H9 (cell line): Measurements from ENCODE around the gene UCP1. TPM values are rescaled to one million over a fixed set of nuclear protein-coding genes. Genes with fewer than 3 reads are reported as not detected.
"Not testable (repeated sequence)": the region's sequence is repeated elsewhere in the genome, so short reads cannot be mapped to it uniquely, and the experiment has no call there.

Experiments used
- DNase-seq: peaks from one replicate; pipeline ENCODE4 v3.0.0-alpha.2; 2017
- H2AFZ ChIP-seq: one replicate; pipeline ENCODE4 v1.6.1; 2013; ENCODE audit warnings: mild to moderate bottlenecking, low read length, control low read depth, moderate library complexity
- H2AK5ac ChIP-seq: 2 replicates; pipeline ENCODE4 v1.6.1; 2013; ENCODE audit warnings: low read length, control low read depth, mixed read lengths; ENCODE audit not compliant: insufficient read length
- H2BK120ac ChIP-seq: one replicate; pipeline ENCODE4 v1.6.1; 2013; ENCODE audit warnings: low read depth, mild to moderate bottlenecking, low read length, control low read depth, inconsistent platforms; ENCODE audit not compliant: poor library complexity, severe bottlenecking
- H2BK12ac ChIP-seq: 2 replicates; pipeline ENCODE4 v1.6.1; 2013; ENCODE audit warnings: low read length, control low read depth, mixed read lengths, low read depth; ENCODE audit not compliant: insufficient read length
- H2BK15ac ChIP-seq: 2 replicates; pipeline ENCODE4 v1.6.1; 2013; ENCODE audit warnings: low read depth, low read length, control low read depth
- H2BK20ac ChIP-seq: one replicate; pipeline ENCODE4 v1.6.1; 2013; ENCODE audit warnings: low read depth, mild to moderate bottlenecking, low read length, control low read depth, inconsistent platforms; ENCODE audit not compliant: poor library complexity, severe bottlenecking
- H2BK5ac ChIP-seq: 2 replicates; pipeline ENCODE4 v1.6.1; 2013; ENCODE audit warnings: low read length, control low read depth, mixed read lengths; ENCODE audit not compliant: insufficient read length
- H3K14ac ChIP-seq: 2 replicates; pipeline ENCODE4 v1.6.1; 2013; ENCODE audit warnings: low read length, control low read depth; ENCODE audit not compliant: insufficient read depth
- H3K18ac ChIP-seq: 2 replicates; pipeline ENCODE4 v1.6.1; 2013; ENCODE audit warnings: low read depth, mild to moderate bottlenecking, mixed read lengths, low read length, control low read depth; ENCODE audit not compliant: insufficient read length
- H3K23ac ChIP-seq: 2 replicates; pipeline ENCODE4 v1.6.1; 2013; ENCODE audit warnings: low read length, control low read depth, mixed read lengths, low read depth; ENCODE audit not compliant: insufficient read length
- H3K23me2 ChIP-seq: 2 replicates; pipeline ENCODE4 v1.6.1; 2013; ENCODE audit warnings: low read depth, mild to moderate bottlenecking, mixed read lengths, low read length, control low read depth; ENCODE audit not compliant: insufficient read length, poor library complexity, severe bottlenecking
- H3K27ac ChIP-seq: 2 replicates; pipeline ENCODE4 v1.5.1; 2013; ENCODE audit warnings: low read length, control low read depth, mixed read lengths, low read depth; ENCODE audit not compliant: insufficient read length
- H3K27me3 ChIP-seq: 2 replicates; pipeline ENCODE4 v1.6.1; 2013; ENCODE audit warnings: low read length, control low read depth, inconsistent platforms; ENCODE audit not compliant: insufficient read depth
- H3K4ac ChIP-seq: 2 replicates; pipeline ENCODE4 v1.6.1; 2013; ENCODE audit warnings: low read depth, mild to moderate bottlenecking, control low read depth, inconsistent platforms, low read length, moderate library complexity
- H3K4me1 ChIP-seq: 2 replicates; pipeline ENCODE4 v1.6.1; 2013; ENCODE audit warnings: low read length, control low read depth, inconsistent platforms; ENCODE audit not compliant: insufficient read depth
- H3K4me2 ChIP-seq: 2 replicates; pipeline ENCODE4 v1.6.1; 2013; ENCODE audit warnings: low read length, control low read depth, mixed read lengths; ENCODE audit not compliant: insufficient read length, insufficient read depth
- H3K56ac ChIP-seq: 2 replicates; pipeline ENCODE4 v1.6.1; 2013; ENCODE audit warnings: low read depth, mild to moderate bottlenecking, mixed read lengths, low read length, control low read depth; ENCODE audit not compliant: insufficient read length
- H3K79me1 ChIP-seq: 2 replicates; pipeline ENCODE4 v1.6.1; 2013; ENCODE audit warnings: low read depth, mild to moderate bottlenecking, moderate library complexity, low read length, control low read depth, inconsistent platforms; ENCODE audit not compliant: insufficient read depth, poor library complexity, severe bottlenecking
- H3K79me2 ChIP-seq: 2 replicates; pipeline ENCODE4 v1.6.1; 2013; ENCODE audit warnings: low read length, control low read depth, inconsistent platforms; ENCODE audit not compliant: insufficient read depth
- H3K9ac ChIP-seq: 2 replicates; pipeline ENCODE4 v1.6.1; 2013; ENCODE audit warnings: low read length, control low read depth, mixed read lengths; ENCODE audit not compliant: insufficient read length; ENCODE audit errors: extremely low read depth
- H3K9me3 ChIP-seq: one replicate; pipeline ENCODE4 v1.6.1; 2013; ENCODE audit warnings: low read depth, low read length, inconsistent platforms; ENCODE audit not compliant: control insufficient read depth
- H3T11ph ChIP-seq: one replicate; pipeline ENCODE4 v1.6.1; 2013; ENCODE audit warnings: mild to moderate bottlenecking, low read length, control low read depth, inconsistent platforms
- H4K20me1 ChIP-seq: one replicate; pipeline ENCODE4 v1.6.1; 2013; ENCODE audit not compliant: control insufficient read depth, insufficient read length, insufficient read depth
- H4K5ac ChIP-seq: 2 replicates; pipeline ENCODE4 v1.6.1; 2013; ENCODE audit warnings: low read depth, mild to moderate bottlenecking, mixed read lengths, low read length, control low read depth; ENCODE audit not compliant: insufficient read length
- H4K8ac ChIP-seq: replicated peaks from 2 replicates; pipeline ENCODE4 v1.6.1; 2013; ENCODE audit warnings: low read length, control low read depth, mixed read lengths, low read depth; ENCODE audit not compliant: insufficient read length
- H4K91ac ChIP-seq: 2 replicates; pipeline ENCODE4 v1.6.1; 2013; ENCODE audit warnings: low read depth, mild to moderate bottlenecking, moderate library complexity, mixed read lengths, low read length, control low read depth; ENCODE audit not compliant: insufficient read length
- H3K27ac Mint-ChIP-seq, 3 experiments: 2 replicates in 2 of 3; 3 replicates in 1 of 3; pipeline ENCODE4 v1.8.0; 2020 to 2021; ENCODE audit warnings: mixed read lengths in 3 of 3, mild to moderate bottlenecking in 1 of 3, moderate library complexity in 1 of 3
- H3K27me3 Mint-ChIP-seq: 2 replicates; pipeline ENCODE4 v1.8.0; 2021; ENCODE audit warnings: low read depth, mild to moderate bottlenecking, moderate library complexity, mixed read lengths
- H3K36me3 Mint-ChIP-seq, 3 experiments: 2 replicates in 2 of 3; 3 replicates in 1 of 3; pipeline ENCODE4 v1.8.0; 2020 to 2021; ENCODE audit warnings: low read depth in 3 of 3, mixed read lengths in 3 of 3; ENCODE audit not compliant: insufficient read depth in 1 of 3
- H3K4me1 Mint-ChIP-seq, 2 experiments: 2 replicates each; pipeline ENCODE4 v1.8.0; 2020; ENCODE audit warnings: mixed read lengths in 2 of 2
- H3K4me3 Mint-ChIP-seq, 2 experiments: 2 replicates in 1 of 2; 3 replicates in 1 of 2; pipeline ENCODE4 v1.8.0; 2020 to 2021; ENCODE audit warnings: mild to moderate bottlenecking in 2 of 2, mixed read lengths in 2 of 2, moderate library complexity in 1 of 2
- H3K9me3 Mint-ChIP-seq, 2 experiments: 2 replicates in 1 of 2; 3 replicates in 1 of 2; pipeline ENCODE4 v1.8.0; 2020; ENCODE audit warnings: mild to moderate bottlenecking in 2 of 2, mixed read lengths in 2 of 2, moderate library complexity in 1 of 2
- WGBS: extraction: QIAGEN DNeasy Blood & Tissue Kit; methylation state at CpG from one replicate; pipeline ENCODE4 v1.1.7; 2013; ENCODE audit warnings: missing lambda C conversion rate, low lambda C conversion rate, mixed read lengths; ENCODE audit not compliant: insufficient read length; ENCODE audit errors: extremely low coverage; 5-methylcytosine and 5-hydroxymethylcytosine counted together
- total RNA-seq: library from RNA; stranded (reverse); gene quantifications from 2 replicates; pipeline ENCODE4 v1.2.1, GENCODE V29; 2021
- TF ChIP-seq, protein P1 (sequence below): fragments of 200-600 bp; sonication (generic); conservative IDR thresholded peaks from 3 replicates; pipeline ENCODE4 v1.8.0; 2021; ENCODE audit warnings: antibody characterized with exemption, mild to moderate bottlenecking

UCP1 gene
- total RNA-seq, 1 experiment from 2014 or later: not detected

DNA sequence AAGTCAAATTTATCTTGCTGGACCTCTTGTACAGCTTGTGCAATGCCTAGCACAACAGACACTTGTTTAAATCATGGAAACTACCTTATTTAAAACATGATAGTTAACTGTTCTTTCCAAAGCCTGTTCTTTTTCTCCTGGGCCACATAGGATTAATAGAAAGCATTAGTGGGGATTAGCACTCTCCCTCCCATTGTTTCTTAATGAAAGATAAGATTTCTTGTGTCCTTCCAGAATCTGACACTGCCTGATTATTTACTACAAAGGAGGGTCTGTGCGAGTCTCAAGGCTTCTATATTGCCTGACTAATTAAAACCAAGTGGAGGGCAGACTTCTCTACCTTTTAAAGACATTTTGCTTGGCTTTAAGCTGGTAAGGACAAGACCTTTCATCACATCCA lies 53.3 kb downstream of the UCP1 start:
- no peak overlapping the region for H3K4me3 Mint-ChIP-seq
- no peak overlapping the region for H2AFZ ChIP-seq
- H3K23ac ChIP-seq: no peak overlapping the region
- TF ChIP-seq, protein P1, sequence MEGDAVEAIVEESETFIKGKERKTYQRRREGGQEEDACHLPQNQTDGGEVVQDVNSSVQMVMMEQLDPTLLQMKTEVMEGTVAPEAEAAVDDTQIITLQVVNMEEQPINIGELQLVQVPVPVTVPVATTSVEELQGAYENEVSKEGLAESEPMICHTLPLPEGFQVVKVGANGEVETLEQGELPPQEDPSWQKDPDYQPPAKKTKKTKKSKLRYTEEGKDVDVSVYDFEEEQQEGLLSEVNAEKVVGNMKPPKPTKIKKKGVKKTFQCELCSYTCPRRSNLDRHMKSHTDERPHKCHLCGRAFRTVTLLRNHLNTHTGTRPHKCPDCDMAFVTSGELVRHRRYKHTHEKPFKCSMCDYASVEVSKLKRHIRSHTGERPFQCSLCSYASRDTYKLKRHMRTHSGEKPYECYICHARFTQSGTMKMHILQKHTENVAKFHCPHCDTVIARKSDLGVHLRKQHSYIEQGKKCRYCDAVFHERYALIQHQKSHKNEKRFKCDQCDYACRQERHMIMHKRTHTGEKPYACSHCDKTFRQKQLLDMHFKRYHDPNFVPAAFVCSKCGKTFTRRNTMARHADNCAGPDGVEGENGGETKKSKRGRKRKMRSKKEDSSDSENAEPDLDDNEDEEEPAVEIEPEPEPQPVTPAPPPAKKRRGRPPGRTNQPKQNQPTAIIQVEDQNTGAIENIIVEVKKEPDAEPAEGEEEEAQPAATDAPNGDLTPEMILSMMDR: no peak
- H3K9me3 ChIP-seq: no peaks in the 10 kb centered on the region
- H2AK5ac ChIP-seq: no peak overlapping the region
- no peak overlapping the region for H3K14ac ChIP-seq
- H3K4me1 ChIP-seq: no peaks in the 10 kb centered on the region
- H3K9me3 Mint-ChIP-seq: peaks cover 0 to 3% of the 10 kb centered on the region in 2 experiments; a peak in 1 of 5 replicates
- H3K27ac Mint-ChIP-seq: no peak overlapping the region
- H3K4me2 ChIP-seq: no peak overlapping the region
- no peak overlapping the region for H2BK15ac ChIP-seq
- no peak overlapping the region for H3K4ac ChIP-seq
- no peak overlapping the region for H2BK12ac ChIP-seq
- H2BK20ac ChIP-seq: no peak overlapping the region
- H4K91ac ChIP-seq: no peak overlapping the region
- no peak overlapping the region for H2BK5ac ChIP-seq
- no peak overlapping the region for H3K56ac ChIP-seq
- no peak overlapping the region for H3K18ac ChIP-seq
- H3K79me1 ChIP-seq: no peaks in the 10 kb centered on the region
- H3K9ac ChIP-seq: no peak overlapping the region
- no CpG with 5 or more reads among the region's 1 CpG for WGBS
- no peaks in the 10 kb centered on the region for H3K27me3 ChIP-seq
- H3K4me1 Mint-ChIP-seq: peaks cover 8 to 16% of the 10 kb centered on the region in 2 experiments
- H4K5ac ChIP-seq: no peak overlapping the region
- H3T11ph ChIP-seq: no peak overlapping the region
- H4K20me1 ChIP-seq: no peaks in the 10 kb centered on the region
- DNase-seq: no peak
- H3K23me2 ChIP-seq: no peaks in the 10 kb centered on the region
- H2BK120ac ChIP-seq: no peak overlapping the region
- H3K36me3 Mint-ChIP-seq: no peaks in the 10 kb centered on the region
- H3K27me3 Mint-ChIP-seq: peaks cover 27% of the 10 kb centered on the region
- H4K8ac ChIP-seq: no peak overlapping the region
- no peaks in the 10 kb centered on the region for H3K79me2 ChIP-seq
- no peak overlapping the region for H3K27ac ChIP-seq

DNA sequence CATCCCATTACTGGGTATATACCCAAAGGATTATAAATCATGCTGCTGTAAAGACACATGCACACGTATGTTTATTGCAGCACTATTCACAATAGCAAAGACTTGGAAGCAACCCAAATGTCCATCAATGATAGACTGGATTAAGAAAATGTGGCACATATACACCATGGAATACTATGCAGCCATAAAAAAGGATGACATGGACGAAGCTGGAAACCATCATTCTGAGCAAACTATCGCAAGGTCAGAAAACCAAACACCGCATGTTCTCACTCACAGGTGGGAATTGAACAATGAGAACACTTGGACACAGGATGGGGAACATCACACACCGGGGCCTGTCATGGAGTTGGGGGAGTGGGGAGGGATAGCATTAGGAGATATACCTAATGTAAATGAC lies 55.0 kb downstream of the UCP1 start:
- peaks cover 34% of the 10 kb centered on the region for H3K27me3 Mint-ChIP-seq
- H2BK20ac ChIP-seq, H2AK5ac ChIP-seq, H2BK120ac ChIP-seq, H3K23ac ChIP-seq, H3K36me3 Mint-ChIP-seq, H3T11ph ChIP-seq, DNase-seq, H4K5ac ChIP-seq, H3K4me2 ChIP-seq, H3K56ac ChIP-seq, H3K14ac ChIP-seq, H2BK12ac ChIP-seq, H3K9me3 ChIP-seq, H4K91ac ChIP-seq, H4K20me1 ChIP-seq, H3K79me1 ChIP-seq, H3K9ac ChIP-seq, H3K4ac ChIP-seq, H3K4me3 Mint-ChIP-seq, H3K79me2 ChIP-seq, H3K27me3 ChIP-seq, H3K27ac Mint-ChIP-seq, H2BK5ac ChIP-seq, H3K27ac ChIP-seq, H2BK15ac ChIP-seq, H4K8ac ChIP-seq, H3K18ac ChIP-seq, H3K4me1 ChIP-seq, H2AFZ ChIP-seq, H3K23me2 ChIP-seq: not testable (repeated sequence)
- peaks cover 10 to 16% of the 10 kb centered on the region in 2 experiments for H3K9me3 Mint-ChIP-seq
- peaks cover 8 to 16% of the 10 kb centered on the region in 2 experiments for H3K4me1 Mint-ChIP-seq
- no CpG with 5 or more reads among the region's 5 CpGs for WGBS
